ENCODE results near the gene TMEM150B. TPM values are rescaled to one million over a fixed set of nuclear protein-coding genes. Genes with fewer than 3 reads are reported as not detected.

Gene TMEM150B
- total RNA-seq, 1 experiment from 2014 or later: not detected

GRCh38 chr19:55279340-55279739 lies 45.8 kb downstream of the TMEM150B start:
- no peak for DNase-seq (ENCODE audit: low read depth)

GRCh38 chr19:55278391-55279135 lies 46.6 kb downstream of the TMEM150B start:
- no peak for DNase-seq (ENCODE audit: low read depth)

GRCh38 chr19:55277494-55277893 lies 47.6 kb downstream of the TMEM150B start:
- DNase-seq (ENCODE audit: low read depth): no peak

- DNase-seq (ENCODE audit: low read depth): no peak
Observed at GRCh38 chr19:55276720-55277430, 48.3 kb downstream of the TMEM150B start.

- no peak for DNase-seq (ENCODE audit: low read depth)
Observed at GRCh38 chr19:55275851-55276719, 49.1 kb downstream of the TMEM150B start.

GRCh38 chr19:55273978-55274707 lies 51.0 kb downstream of the TMEM150B start:
- no peak for DNase-seq (ENCODE audit: low read depth)

- DNase-seq (ENCODE audit: low read depth): no peak
Observed at GRCh38 chr19:55272142-55272541, 53.0 kb downstream of the TMEM150B start.

- no peak for DNase-seq (ENCODE audit: low read depth)
Observed at GRCh38 chr19:55270172-55270942, 54.8 kb downstream of the TMEM150B start.

GRCh38 chr19:55269299-55269698 lies 55.8 kb downstream of the TMEM150B start:
- no peak for DNase-seq (ENCODE audit: low read depth)

- DNase-seq (ENCODE audit: low read depth): no peak
Observed at GRCh38 chr19:55266840-55267239, 58.3 kb downstream of the TMEM150B start.

GRCh38 chr19:55266404-55266803 lies 58.7 kb downstream of the TMEM150B start:
- no peak for DNase-seq (ENCODE audit: low read depth)

- DNase-seq (ENCODE audit: low read depth): no peak
Observed at GRCh38 chr19:55265723-55266386, 59.3 kb downstream of the TMEM150B start.

GRCh38 chr19:55265173-55265572 lies 60.0 kb downstream of the TMEM150B start:
- no peak for DNase-seq (ENCODE audit: low read depth)

GRCh38 chr19:55264531-55264930 lies 60.6 kb downstream of the TMEM150B start:
- DNase-seq (ENCODE audit: low read depth): no peak

Other genes starting within 250 kb of the TMEM150B start
- 2.0 and 2.2 TPM in 2 replicates for gene EPS8L1, start 249.5 kb downstream of the TMEM150B start, total RNA-seq (2014; rRNA removed)
- 78.0 and 90.4 TPM in 2 replicates for gene PPP1R12C, start 207.7 kb downstream of the TMEM150B start, total RNA-seq (2014; rRNA removed)
- 52.6 and 73.4 TPM in 2 replicates for gene TNNT1, start 176.1 kb downstream of the TMEM150B start, total RNA-seq (2014; rRNA removed)
- 0.26 and 0.92 TPM in 2 replicates for gene TNNI3, start 167.6 kb downstream of the TMEM150B start, total RNA-seq (2014; rRNA removed)
- 0.90 and 1.3 TPM in 2 replicates for gene DNAAF3, start 158.7 kb downstream of the TMEM150B start, total RNA-seq (2014; rRNA removed)
- gene SYT5, start 145.1 kb downstream of the TMEM150B start, total RNA-seq (2014; rRNA removed): not detected in 2 replicates
- 0.19 and 0.29 TPM in 2 replicates for gene PTPRH, start 115.8 kb downstream of the TMEM150B start, total RNA-seq (2014; rRNA removed)
- gene TMEM86B, start 96.6 kb downstream of the TMEM150B start, total RNA-seq (2014; rRNA removed): 0.98 and 1.5 TPM in 2 replicates
- gene PPP6R1, start 66.3 kb downstream of the TMEM150B start, total RNA-seq (2014; rRNA removed): 57.1 and 61.4 TPM in 2 replicates
- 45.7 and 49.8 TPM in 2 replicates for gene HSPBP1, start 45.2 kb downstream of the TMEM150B start, total RNA-seq (2014; rRNA removed)
- gene BRSK1, start 41.3 kb downstream of the TMEM150B start, total RNA-seq (2014; rRNA removed): 5.7 and 10.8 TPM in 2 replicates
- gene KMT5C, start 14.5 kb upstream of the TMEM150B start, total RNA-seq (2014; rRNA removed): 14.8 and 16.9 TPM in 2 replicates
- gene COX6B2, start 29.4 kb upstream of the TMEM150B start, total RNA-seq (2014; rRNA removed): not detected in 2 replicates
- not detected in 2 replicates for gene GARIN5B, start 37.9 kb upstream of the TMEM150B start, total RNA-seq (2014; rRNA removed)
- 1.7 and 2.1 TPM in 2 replicates for gene IL11, start 45.1 kb upstream of the TMEM150B start, total RNA-seq (2014; rRNA removed)
- not detected in 2 replicates for gene TMEM190, start 51.5 kb upstream of the TMEM150B start, total RNA-seq (2014; rRNA removed)
- 0.32 TPM in 1 of 2 replicates, not detected in the other for gene TMEM238, start 59.0 kb upstream of the TMEM150B start, total RNA-seq (2014; rRNA removed)
- gene RPL28, start 60.6 kb upstream of the TMEM150B start, total RNA-seq (2014; rRNA removed): 306 and 535 TPM in 2 replicates
- 254 and 267 TPM in 2 replicates for gene UBE2S, start 82.4 kb upstream of the TMEM150B start, total RNA-seq (2014; rRNA removed)
- gene SHISA7, start 118.0 kb upstream of the TMEM150B start, total RNA-seq (2014; rRNA removed): 0.06 TPM in 1 of 2 replicates, not detected in the other
- gene ISOC2, start 136.3 kb upstream of the TMEM150B start, total RNA-seq (2014; rRNA removed): 89.8 and 90.2 TPM in 2 replicates
- gene C19orf85, start 139.4 kb upstream of the TMEM150B start, total RNA-seq (2014; rRNA removed): not detected in 2 replicates
- 2.7 and 9.2 TPM in 2 replicates for gene ZNF628, start 151.3 kb upstream of the TMEM150B start, total RNA-seq (2014; rRNA removed)
- gene NAT14, start 159.8 kb upstream of the TMEM150B start, total RNA-seq (2014; rRNA removed): 23.7 and 25.8 TPM in 2 replicates
- 0.34 and 0.45 TPM in 2 replicates for gene SSC5D, start 163.1 kb upstream of the TMEM150B start, total RNA-seq (2014; rRNA removed)
- gene SBK2, start 211.8 kb upstream of the TMEM150B start, total RNA-seq (2014; rRNA removed): 0.71 and 1.5 TPM in 2 replicates
- gene SBK3, start 220.2 kb upstream of the TMEM150B start, total RNA-seq (2014; rRNA removed): 0.17 and 0.26 TPM in 2 replicates